GM19452 (cell line): ENCODE data around the gene RAB3GAP2.
"Not testable (repeated sequence)": the region's sequence is repeated elsewhere in the genome, so short reads cannot be mapped to it uniquely, and the experiment has no call there.

Experiments
- ATAC-seq: cut with Tn5 transposase; IDR thresholded peaks from one replicate; pipeline ENCODE4 v1.9.1; 2021; ENCODE audit not compliant: unreplicated experiment

The RAB3GAP2 gene, protein sequence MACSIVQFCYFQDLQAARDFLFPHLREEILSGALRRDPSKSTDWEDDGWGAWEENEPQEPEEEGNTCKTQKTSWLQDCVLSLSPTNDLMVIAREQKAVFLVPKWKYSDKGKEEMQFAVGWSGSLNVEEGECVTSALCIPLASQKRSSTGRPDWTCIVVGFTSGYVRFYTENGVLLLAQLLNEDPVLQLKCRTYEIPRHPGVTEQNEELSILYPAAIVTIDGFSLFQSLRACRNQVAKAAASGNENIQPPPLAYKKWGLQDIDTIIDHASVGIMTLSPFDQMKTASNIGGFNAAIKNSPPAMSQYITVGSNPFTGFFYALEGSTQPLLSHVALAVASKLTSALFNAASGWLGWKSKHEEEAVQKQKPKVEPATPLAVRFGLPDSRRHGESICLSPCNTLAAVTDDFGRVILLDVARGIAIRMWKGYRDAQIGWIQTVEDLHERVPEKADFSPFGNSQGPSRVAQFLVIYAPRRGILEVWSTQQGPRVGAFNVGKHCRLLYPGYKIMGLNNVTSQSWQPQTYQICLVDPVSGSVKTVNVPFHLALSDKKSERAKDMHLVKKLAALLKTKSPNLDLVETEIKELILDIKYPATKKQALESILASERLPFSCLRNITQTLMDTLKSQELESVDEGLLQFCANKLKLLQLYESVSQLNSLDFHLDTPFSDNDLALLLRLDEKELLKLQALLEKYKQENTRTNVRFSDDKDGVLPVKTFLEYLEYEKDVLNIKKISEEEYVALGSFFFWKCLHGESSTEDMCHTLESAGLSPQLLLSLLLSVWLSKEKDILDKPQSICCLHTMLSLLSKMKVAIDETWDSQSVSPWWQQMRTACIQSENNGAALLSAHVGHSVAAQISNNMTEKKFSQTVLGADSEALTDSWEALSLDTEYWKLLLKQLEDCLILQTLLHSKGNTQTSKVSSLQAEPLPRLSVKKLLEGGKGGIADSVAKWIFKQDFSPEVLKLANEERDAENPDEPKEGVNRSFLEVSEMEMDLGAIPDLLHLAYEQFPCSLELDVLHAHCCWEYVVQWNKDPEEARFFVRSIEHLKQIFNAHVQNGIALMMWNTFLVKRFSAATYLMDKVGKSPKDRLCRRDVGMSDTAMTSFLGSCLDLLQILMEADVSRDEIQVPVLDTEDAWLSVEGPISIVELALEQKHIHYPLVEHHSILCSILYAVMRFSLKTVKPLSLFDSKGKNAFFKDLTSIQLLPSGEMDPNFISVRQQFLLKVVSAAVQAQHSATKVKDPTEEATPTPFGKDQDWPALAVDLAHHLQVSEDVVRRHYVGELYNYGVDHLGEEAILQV (N-terminal part only)

GRCh38 chr1:220272047-220272840, at the start of gene RAB3GAP2:
Gene RAB3GAP2 (minus strand): TSS chr1:220272453. CDS start chr1:220272337, 116 bp downstream.
- peak; percentile 98 for ATAC-seq

- ATAC-seq = no peak
Observed at GRCh38 chr1:220321758-220322157, 49.5 kb upstream of the RAB3GAP2 start.

- ATAC-seq = no peak
Observed at GRCh38 chr1:220320709-220321108, 48.5 kb upstream of the RAB3GAP2 start.

GRCh38 chr1:220318673-220319072, 46.4 kb upstream of the RAB3GAP2 start:
- no peak for ATAC-seq

DNA sequence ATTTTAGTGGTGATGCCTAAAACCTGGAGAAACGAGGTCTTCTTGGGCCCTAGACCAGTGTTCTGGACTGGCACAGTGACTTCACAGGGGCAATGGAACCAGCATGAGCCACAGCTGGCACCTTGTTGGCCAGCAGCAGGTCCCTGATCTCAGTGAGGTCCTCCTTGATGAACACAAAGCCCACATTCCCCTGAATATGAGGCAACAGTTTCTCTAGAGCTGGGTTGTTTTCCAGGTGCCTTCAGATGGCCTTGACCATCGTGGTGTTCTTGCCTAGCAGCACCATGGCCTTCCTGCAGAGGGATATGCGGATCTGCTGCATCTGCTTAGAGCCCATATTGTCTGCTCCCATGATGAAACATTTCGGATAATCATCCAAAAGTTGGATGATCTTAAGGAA, 44.9 kb upstream of the RAB3GAP2 start:
- no peak for ATAC-seq

DNA sequence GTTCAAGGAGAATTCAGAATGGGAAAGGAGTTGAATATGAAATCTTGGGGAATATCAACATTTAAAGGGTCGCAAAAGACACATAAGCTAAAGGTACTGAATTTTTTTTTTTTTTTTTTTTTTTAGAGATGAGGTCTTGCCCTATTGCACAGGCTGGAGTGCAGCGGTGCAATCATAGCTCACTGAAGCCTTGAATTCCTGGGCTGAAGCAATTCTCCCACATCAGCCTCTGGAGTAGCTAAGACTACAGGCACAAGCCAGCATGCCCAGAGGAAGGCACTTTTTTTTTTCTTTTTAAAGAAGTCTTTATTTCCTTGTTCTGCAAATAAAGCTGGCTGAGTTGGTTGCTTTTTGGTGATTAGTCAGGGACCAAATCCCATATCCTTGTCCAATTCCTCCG, 44.1 kb upstream of the RAB3GAP2 start:
- ATAC-seq = no peak

- no peak for ATAC-seq
Observed at GRCh38 chr1:220315070-220315839, 43.0 kb upstream of the RAB3GAP2 start.

DNA sequence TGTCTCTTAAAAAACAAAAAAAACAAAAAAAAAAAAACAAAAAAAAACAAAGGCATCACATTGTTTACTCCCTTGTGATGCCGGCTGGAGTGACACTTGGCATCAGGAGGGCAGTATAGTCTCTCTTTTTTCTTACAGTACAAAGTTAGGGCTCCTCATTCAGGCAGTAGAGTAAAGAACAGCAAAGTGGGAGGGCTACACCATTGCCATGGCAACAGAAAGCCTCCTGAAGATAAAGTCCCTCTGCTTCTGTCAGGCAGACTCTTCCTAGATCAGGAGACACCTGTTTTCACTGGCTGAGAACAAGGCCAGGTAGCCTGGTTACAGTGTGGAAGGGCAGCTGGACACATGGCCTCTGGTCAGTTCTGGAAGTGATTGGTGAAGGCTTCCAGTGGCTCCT, 41.3 kb upstream of the RAB3GAP2 start:
- ATAC-seq = no peak

- not testable (repeated sequence) for ATAC-seq
Observed at GRCh38 chr1:220310147-220310546, 37.9 kb upstream of the RAB3GAP2 start.

GRCh38 chr1:220307607-220308006, 35.4 kb upstream of the RAB3GAP2 start:
- no peak for ATAC-seq

- ATAC-seq = no peak
Observed at GRCh38 chr1:220306339-220306738, 34.1 kb upstream of the RAB3GAP2 start.

- no peak for ATAC-seq
Observed at GRCh38 chr1:220303871-220304270, 31.6 kb upstream of the RAB3GAP2 start.

GRCh38 chr1:220301630-220302029, 29.4 kb upstream of the RAB3GAP2 start:
- no peak for ATAC-seq

GRCh38 chr1:220300442-220301121, 28.3 kb upstream of the RAB3GAP2 start:
- ATAC-seq = no peak

GRCh38 chr1:220299337-220299736, 27.1 kb upstream of the RAB3GAP2 start:
- ATAC-seq = no peak

DNA sequence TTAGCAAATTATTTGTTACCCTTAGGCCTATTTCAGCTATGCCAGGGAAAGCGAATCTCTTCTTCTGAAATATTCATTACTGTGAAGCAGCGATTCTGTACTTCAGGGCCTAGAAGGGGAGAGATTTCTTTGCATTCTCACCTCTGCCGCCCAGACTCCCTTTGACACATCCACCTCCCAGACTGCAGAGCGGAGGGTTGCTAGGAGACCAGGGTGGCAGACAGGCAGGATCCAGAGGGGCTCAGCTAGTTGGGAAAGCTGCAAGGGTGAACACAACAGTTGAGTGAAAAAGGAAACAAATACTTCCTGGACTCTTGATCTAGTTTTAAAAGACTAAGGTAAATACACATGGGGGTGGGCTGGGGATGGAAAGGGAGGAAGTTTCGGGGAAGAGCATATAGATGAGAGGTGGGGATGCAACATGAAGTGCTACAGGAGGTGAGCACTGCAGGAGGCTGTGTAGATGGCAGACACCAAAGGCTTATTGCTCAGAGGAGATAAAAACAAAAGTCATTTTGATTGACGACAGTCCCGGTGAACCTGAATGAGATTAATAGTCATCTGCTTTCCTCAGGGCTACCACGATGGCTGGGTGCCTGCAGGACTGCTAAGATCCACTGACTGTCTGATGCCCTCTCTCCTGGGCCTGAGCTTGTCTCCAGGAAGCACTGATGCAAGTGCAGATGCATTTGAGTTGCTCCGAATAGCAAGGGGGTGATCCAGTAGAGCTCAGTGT, 26.4 kb upstream of the RAB3GAP2 start:
- ATAC-seq = no peak

GRCh38 chr1:220296981-220297380, 24.7 kb upstream of the RAB3GAP2 start:
- ATAC-seq = no peak

DNA sequence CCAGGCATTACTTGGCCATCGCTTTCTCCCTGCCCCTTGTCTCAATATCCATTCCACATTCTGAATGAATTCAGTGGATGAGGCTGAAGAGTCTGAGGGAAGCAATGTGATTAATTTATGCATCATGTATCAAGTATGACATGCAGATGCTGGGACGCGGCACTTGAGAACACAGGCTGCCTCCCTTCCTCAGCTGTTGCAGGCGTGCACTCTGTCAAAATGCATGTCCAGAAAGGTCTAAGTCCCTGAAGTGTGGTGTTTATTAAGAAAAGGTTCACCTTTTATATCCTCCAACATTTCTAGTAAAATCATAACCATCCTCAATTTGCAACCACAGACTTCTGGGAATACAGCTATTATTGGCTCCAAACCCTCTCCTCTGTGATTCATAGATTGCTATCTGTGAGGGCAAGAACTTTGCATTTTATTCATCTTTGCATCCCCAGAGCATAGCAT, 22.6 kb upstream of the RAB3GAP2 start:
- ATAC-seq = no peak
